Activated CD8-positive, alpha-beta memory T cell treated with anti-CD3 and anti-CD28 coated beads for 48 hours (primary cell): ENCODE data around the gene FAM200B.

ENCODE experiments used
- DNase-seq, 3 experiments: peaks; one replicate each; pipeline ENCODE4 v3.0.0-alpha.2; 2020; ENCODE audit warnings: low read depth in 2 of 3, low spot score in 2 of 3

FAM200B gene

GRCh38 chr4:15667006-15667405, 14.6 kb upstream of the FAM200B start:
- no peak for DNase-seq

- DNase-seq: no peak
These were observed 12.8 kb upstream of the FAM200B start for GRCh38 chr4:15668566-15669435.

- DNase-seq: no peak
These were observed 11.1 kb upstream of the FAM200B start for GRCh38 chr4:15670576-15670975.

GRCh38 chr4:15672101-15672500, 9.5 kb upstream of the FAM200B start:
- DNase-seq: no peak

- no peak for DNase-seq
These were observed 8.3 kb upstream of the FAM200B start for GRCh38 chr4:15673337-15673736.

- DNase-seq: no peak
These were observed 7.6 kb upstream of the FAM200B start for GRCh38 chr4:15674046-15674445.

GRCh38 chr4:15674926-15675325, 6.7 kb upstream of the FAM200B start:
- no peak for DNase-seq

- no peak for DNase-seq
These were observed 6.3 kb upstream of the FAM200B start for GRCh38 chr4:15675356-15675755.

GRCh38 chr4:15676039-15676438, 5.6 kb upstream of the FAM200B start:
- no peak for DNase-seq

GRCh38 chr4:15676899-15677298, 4.7 kb upstream of the FAM200B start:
- no peak for DNase-seq

- DNase-seq: no peak
These were observed 4.1 kb upstream of the FAM200B start for GRCh38 chr4:15677507-15677988.

GRCh38 chr4:15681067-15681371, 608 bp upstream of the FAM200B start:
- no peak for DNase-seq

GRCh38 chr4:15682242-15683142, 865 bp downstream of the FAM200B start:
- DNase-seq: no peak

GRCh38 chr4:15683143-15683495, 1.5 kb downstream of the FAM200B start:
- no peak for DNase-seq

GRCh38 chr4:15684498-15684897, 2.9 kb downstream of the FAM200B start:
- DNase-seq: no peak

GRCh38 chr4:15688051-15688450, 6.4 kb downstream of the FAM200B start:
- no peak for DNase-seq

- DNase-seq: no peak
These were observed 7.9 kb downstream of the FAM200B start for GRCh38 chr4:15689540-15689939.

- DNase-seq: no peak
These were observed 8.6 kb downstream of the FAM200B start for GRCh38 chr4:15690020-15690809.

- DNase-seq: no peak
These were observed 9.9 kb downstream of the FAM200B start for GRCh38 chr4:15691346-15692135.

GRCh38 chr4:15692602-15693001, 11.0 kb downstream of the FAM200B start:
- no peak for DNase-seq

GRCh38 chr4:15694431-15694830, 12.8 kb downstream of the FAM200B start:
- DNase-seq: no peak
